SU-DHL-6 (cell line): ENCODE results near the gene PLEKHD1.

Experiments used
- H2AFZ ChIP-seq: fragments of 200-600 bp; sonication (generic); 2 replicates; pipeline ENCODE4 v1.6.1; 2014; ENCODE audit warnings: low read depth, mild to moderate bottlenecking, moderate library complexity, mixed read lengths, antibody characterized with exemption, low read length; ENCODE audit not compliant: severe bottlenecking
- H3F3A ChIP-seq: fragments of 200-600 bp; shearing (Covaris generic); 2 replicates; pipeline ENCODE4 v1.6.0; 2016; ENCODE audit warnings: antibody characterized with exemption, mild to moderate bottlenecking; ENCODE audit not compliant: insufficient read depth
- H3K27ac ChIP-seq: fragments of 200-600 bp; sonication (generic); 2 replicates; pipeline ENCODE4 v1.5.1; 2016; ENCODE audit warnings: low read depth, mild to moderate bottlenecking, low read length, moderate library complexity, mixed read lengths
- H3K27me3 ChIP-seq: fragments of 200-600 bp; sonication (generic), shearing (Covaris generic); 2 replicates; pipeline ENCODE4 v1.6.0; 2014; ENCODE audit warnings: mild to moderate bottlenecking, low read length
- H3K36me3 ChIP-seq: fragments of 200-600 bp; sonication (generic); 2 replicates; pipeline ENCODE4 v1.6.1; 2014; ENCODE audit warnings: mild to moderate bottlenecking, low read length, mixed read lengths
- H3K4me2 ChIP-seq: fragments of 300-600, 200-600 bp; shearing (Covaris generic), sonication (generic); 2 replicates; pipeline ENCODE4 v1.6.0; 2014; ENCODE audit warnings: low read length, low read depth, mild to moderate bottlenecking; ENCODE audit not compliant: poor library complexity, severe bottlenecking
- H3K4me3 ChIP-seq: fragments of 200-600 bp; sonication (generic); 2 replicates; pipeline ENCODE4 v1.5.1; 2014; ENCODE audit warnings: antibody characterized with exemption, low read length, mild to moderate bottlenecking, mixed read lengths; ENCODE audit not compliant: insufficient read depth, poor library complexity, severe bottlenecking
- H3K79me2 ChIP-seq: fragments of 200-600 bp; sonication (generic); 2 replicates; pipeline ENCODE4 v1.6.1; 2014; ENCODE audit warnings: mild to moderate bottlenecking, low read length, moderate library complexity; ENCODE audit not compliant: insufficient read depth
- H3K9ac ChIP-seq: fragments of 200-600 bp; sonication (generic); 2 replicates; pipeline ENCODE4 v1.7.0; 2014; ENCODE audit warnings: mild to moderate bottlenecking, low read length
- H3K9me2 ChIP-seq: fragments of 200-600 bp; sonication (generic); replicated peaks from 2 replicates; pipeline ENCODE4 v1.6.1; 2014; ENCODE audit warnings: low read length; ENCODE audit not compliant: insufficient read depth
- H3K9me3 ChIP-seq: fragments of 200-600 bp; sonication (generic); 2 replicates; pipeline ENCODE4 v1.6.1; 2014; ENCODE audit warnings: low read length, mixed read lengths; ENCODE audit not compliant: insufficient read depth
- H4K20me1 ChIP-seq: fragments of 200-600 bp; sonication (generic); 2 replicates; pipeline ENCODE4 v1.6.1; 2014; ENCODE audit warnings: low read depth, mild to moderate bottlenecking, antibody characterized with exemption, low read length, moderate library complexity, mixed read lengths
- CTCF ChIP-seq: fragments of 200-600 bp; sonication (generic); IDR thresholded peaks from one replicate; pipeline ENCODE4 v1.5.1; 2017; ENCODE audit warnings: antibody characterized with exemption, mild to moderate bottlenecking, low read length, moderate library complexity; ENCODE audit not compliant: insufficient read depth, poor library complexity, severe bottlenecking
- EZH2phosphoT487 ChIP-seq: fragments of 200-600 bp; sonication (generic), shearing (Covaris generic); conservative IDR thresholded peaks from 2 replicates; pipeline ENCODE4 v1.6.1; 2018; ENCODE audit warnings: mild to moderate bottlenecking, antibody characterized with exemption, low read length, moderate library complexity, mixed read lengths

The PLEKHD1 gene

GRCh38 chr14:69522026-69522425, 37.5 kb downstream of the PLEKHD1 start:
- no peaks in the 10 kb centered on the region for H3K9me2 ChIP-seq
- H2AFZ ChIP-seq: no peak overlapping the region
- no peak overlapping the region for H3K4me2 ChIP-seq
- no peaks in the 10 kb centered on the region for H3K27me3 ChIP-seq
- no peaks in the 10 kb centered on the region for H3K79me2 ChIP-seq
- no peaks in the 10 kb centered on the region for H3F3A ChIP-seq
- no peaks in the 10 kb centered on the region for H3K9me3 ChIP-seq
- H4K20me1 ChIP-seq: no peaks in the 10 kb centered on the region
- H3K36me3 ChIP-seq: no peaks in the 10 kb centered on the region
- no peak overlapping the region for H3K4me3 ChIP-seq
- H3K9ac ChIP-seq: no peak overlapping the region
- TF ChIP-seq CTCF: no peak
- no peak for TF ChIP-seq EZH2phosphoT487
- no peak overlapping the region for H3K27ac ChIP-seq

- no peaks in the 10 kb centered on the region for H3K27me3 ChIP-seq
- TF ChIP-seq CTCF: no peak
- TF ChIP-seq EZH2phosphoT487: no peak
- no peaks in the 10 kb centered on the region for H3K9me2 ChIP-seq
- no peaks in the 10 kb centered on the region for H3K79me2 ChIP-seq
- no peak overlapping the region for H3K9ac ChIP-seq
- H3K36me3 ChIP-seq: no peaks in the 10 kb centered on the region
- no peak overlapping the region for H2AFZ ChIP-seq
- no peak overlapping the region for H3K27ac ChIP-seq
- no peaks in the 10 kb centered on the region for H3F3A ChIP-seq
- no peak overlapping the region for H3K4me3 ChIP-seq
- no peaks in the 10 kb centered on the region for H4K20me1 ChIP-seq
- no peak overlapping the region for H3K4me2 ChIP-seq
- no peaks in the 10 kb centered on the region for H3K9me3 ChIP-seq
Observed at GRCh38 chr14:69525896-69526295, 41.4 kb downstream of the PLEKHD1 start.

- Histone ChIP-seq H3K4me3 (no peak overlapping the region), H3K9me3 (no peaks in the 10 kb centered on the region), H3K9me2 (no peaks in the 10 kb centered on the region), H3F3A (no peaks in the 10 kb centered on the region), H3K36me3 (no peaks in the 10 kb centered on the region), H2AFZ (no peak overlapping the region), H3K9ac (no peak overlapping the region), H3K79me2 (no peaks in the 10 kb centered on the region), H3K27ac (no peak overlapping the region), H4K20me1 (no peaks in the 10 kb centered on the region), H3K4me2 (no peak overlapping the region), H3K27me3 (no peaks in the 10 kb centered on the region)
- no peak for TF ChIP-seq CTCF
- no peak for TF ChIP-seq EZH2phosphoT487
Observed at GRCh38 chr14:69527635-69528034, 43.1 kb downstream of the PLEKHD1 start.
